Stimulated activated CD4-positive, alpha-beta T cell treated with anti-CD3 and anti-CD28 coated beads, TNF-alpha, amount 100 ng/mL, for 1 hour (primary cell): ENCODE results near the gene KDF1.
A peak's percentile ranks its signal among the peaks of the same experiment; 100 is the strongest.

Experiments used
- DNase-seq, 3 donors: peaks; one replicate each; pipeline ENCODE4 v3.0.0-alpha.2; 2020; ENCODE audit warnings: low read depth in 3 of 3, low spot score in 1 of 3

Gene KDF1

GRCh38 chr1:26915204-26915842 lies 44.9 kb downstream of the KDF1 start:
- DNase-seq = no peak

- DNase-seq = no peak
Measured at GRCh38 chr1:26913754-26914619, 46.3 kb downstream of the KDF1 start, which contains the start of gene NR0B2. Gene NR0B2, minus strand, starts transcription at chr1:26913975. Its CDS starts 35 bp downstream, at chr1:26913940.

- no peak for DNase-seq
Measured at GRCh38 chr1:26913389-26913753, 46.9 kb downstream of the KDF1 start.

GRCh38 chr1:26912147-26912490 lies 48.1 kb downstream of the KDF1 start:
- no peak for DNase-seq

- no peak for DNase-seq
Measured at GRCh38 chr1:26911399-26912146, 48.7 kb downstream of the KDF1 start.

- no peak for DNase-seq
Measured at GRCh38 chr1:26910343-26911160, 49.7 kb downstream of the KDF1 start.

GRCh38 chr1:26909951-26910342 lies 50.3 kb downstream of the KDF1 start:
- DNase-seq = no peak

- DNase-seq = no peak
Measured at GRCh38 chr1:26907071-26907917, 53.0 kb downstream of the KDF1 start.

- DNase-seq = no peak
Measured at GRCh38 chr1:26900815-26901511, 59.3 kb downstream of the KDF1 start.

- peak; percentile 63 to 75 (median 74) for DNase-seq
Measured at GRCh38 chr1:26900001-26900814, 60.1 kb downstream of the KDF1 start, which contains the start of gene GPATCH3. Gene GPATCH3, minus strand, starts transcription at chr1:26900467. Its CDS starts 25 bp downstream, at chr1:26900442.
